Activated effector memory CD4-positive, alpha-beta T cell treated with Interleukin-2 at 50 U/mL for 16 hours (primary cell): ENCODE measurements around the gene CD36.

Source experiments
- DNase-seq: peaks from one replicate; pipeline ENCODE4 v3.0.0-alpha.2; 2020

The CD36 gene

DNA sequence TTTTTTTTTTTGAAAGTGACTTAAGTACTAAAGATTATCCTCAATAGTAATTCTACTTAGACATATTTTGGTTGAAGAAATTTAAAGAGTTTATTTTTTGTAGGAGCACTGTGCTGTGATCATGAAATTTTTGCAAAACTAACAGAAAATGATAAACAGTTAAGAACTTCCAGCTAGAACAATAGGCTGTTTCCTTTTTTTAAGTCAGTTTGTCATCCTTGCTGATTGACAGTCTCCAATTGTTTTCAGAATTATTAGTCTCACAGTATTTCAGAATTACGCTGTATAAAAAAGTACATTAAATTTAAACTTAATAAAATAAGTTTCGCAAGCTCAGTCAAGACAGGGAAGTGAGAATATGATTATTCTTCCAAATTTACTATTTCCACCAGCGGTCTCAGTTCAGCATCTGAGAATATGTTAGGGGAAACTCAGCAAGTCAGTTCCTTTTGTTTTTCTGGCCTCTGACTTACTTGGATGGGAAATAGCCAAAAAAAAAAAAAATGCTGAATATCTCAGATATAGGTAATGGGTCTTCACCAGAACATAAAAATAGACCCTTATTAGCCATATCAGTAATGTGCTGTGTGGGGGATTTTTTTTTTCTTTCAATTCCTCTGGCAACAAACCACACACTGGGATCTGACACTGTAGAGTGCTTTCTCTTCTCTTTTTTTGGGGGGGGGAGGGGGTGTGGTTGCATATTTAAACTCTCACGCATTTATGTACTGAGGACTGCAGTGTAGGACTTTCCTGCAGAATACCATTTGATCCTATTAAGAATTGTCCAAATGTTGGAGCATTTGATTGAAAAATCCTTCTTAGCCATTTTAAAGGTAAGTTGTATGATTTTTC lies at the start of gene CD36:
TSS of gene CD36 (plus strand) at position 732 of the 855 bp plus-strand sequence. CDS start 8,099 bp downstream, outside the sequence.
- no peak for DNase-seq

DNA sequence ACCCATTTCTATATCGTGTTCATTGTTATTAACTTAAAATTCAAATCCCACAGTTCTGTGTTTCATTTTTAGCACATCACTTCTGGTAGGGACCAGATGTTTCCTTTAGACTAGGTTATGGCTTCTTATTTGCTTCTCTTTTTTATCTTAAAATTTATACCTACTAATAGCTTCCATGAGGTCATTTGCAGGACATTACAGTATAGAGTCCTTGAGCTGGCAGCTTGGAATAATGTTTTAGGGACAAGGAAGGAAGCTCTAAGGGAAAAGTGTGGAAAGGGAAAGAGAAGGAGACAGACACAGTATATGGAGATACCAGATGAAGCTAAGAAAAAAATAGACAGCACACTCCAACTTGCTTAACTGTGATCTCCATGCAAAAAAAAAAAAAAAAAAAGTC lies 48.8 kb upstream of the CD36 start:
- no peak for DNase-seq

DNA sequence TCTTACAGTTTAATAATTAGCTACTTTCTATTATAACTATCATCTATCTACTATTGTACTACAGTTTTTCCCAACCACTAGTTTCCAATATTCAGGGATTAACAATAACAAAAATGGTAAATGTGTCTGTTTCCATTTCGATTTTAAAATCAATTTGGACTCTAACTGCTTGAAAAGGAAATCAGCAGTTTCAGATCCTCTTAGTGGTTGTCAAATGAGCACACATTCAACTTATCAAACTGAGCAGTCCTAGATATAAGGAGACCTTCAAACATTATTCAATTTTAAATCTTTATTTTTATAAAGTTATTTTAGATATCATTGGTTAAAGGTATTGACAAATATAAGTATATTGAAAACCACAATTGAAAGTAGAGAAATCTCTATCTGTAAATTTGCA lies 46.8 kb upstream of the CD36 start:
- no peak for DNase-seq

DNA sequence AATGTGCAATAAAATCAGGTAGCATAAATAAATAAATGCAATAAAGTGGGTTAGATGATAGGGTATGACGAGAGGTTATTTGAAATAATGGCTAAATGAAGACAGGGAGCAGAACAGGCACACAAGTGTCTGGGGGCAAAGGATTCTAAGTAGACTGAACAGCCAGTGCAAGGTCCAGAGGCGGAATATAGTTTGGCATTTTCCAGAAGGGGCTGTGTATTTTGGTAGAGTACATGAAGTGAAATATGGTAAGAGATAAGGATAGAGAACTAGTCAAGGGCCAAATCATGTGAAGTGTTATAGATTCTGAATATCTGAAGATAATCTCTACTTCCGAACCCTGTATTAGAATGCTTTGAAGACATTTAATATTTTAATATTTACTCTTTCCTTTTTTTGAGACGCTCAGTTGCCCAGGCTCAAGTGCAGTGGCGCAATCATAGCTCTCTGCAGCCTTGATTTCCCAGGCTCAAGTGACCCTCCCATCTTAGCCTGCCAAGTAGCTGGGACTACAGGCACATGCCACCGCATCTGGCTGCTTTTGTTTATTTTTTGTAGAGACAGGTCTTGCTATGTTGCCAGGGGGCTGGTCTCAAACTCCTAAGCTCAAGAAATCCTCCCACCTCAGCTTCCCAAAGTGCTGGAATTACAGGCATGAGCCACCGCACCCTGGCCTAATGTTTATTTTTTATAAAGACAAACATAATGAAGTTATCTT lies 44.4 kb upstream of the CD36 start:
- no peak for DNase-seq

DNA sequence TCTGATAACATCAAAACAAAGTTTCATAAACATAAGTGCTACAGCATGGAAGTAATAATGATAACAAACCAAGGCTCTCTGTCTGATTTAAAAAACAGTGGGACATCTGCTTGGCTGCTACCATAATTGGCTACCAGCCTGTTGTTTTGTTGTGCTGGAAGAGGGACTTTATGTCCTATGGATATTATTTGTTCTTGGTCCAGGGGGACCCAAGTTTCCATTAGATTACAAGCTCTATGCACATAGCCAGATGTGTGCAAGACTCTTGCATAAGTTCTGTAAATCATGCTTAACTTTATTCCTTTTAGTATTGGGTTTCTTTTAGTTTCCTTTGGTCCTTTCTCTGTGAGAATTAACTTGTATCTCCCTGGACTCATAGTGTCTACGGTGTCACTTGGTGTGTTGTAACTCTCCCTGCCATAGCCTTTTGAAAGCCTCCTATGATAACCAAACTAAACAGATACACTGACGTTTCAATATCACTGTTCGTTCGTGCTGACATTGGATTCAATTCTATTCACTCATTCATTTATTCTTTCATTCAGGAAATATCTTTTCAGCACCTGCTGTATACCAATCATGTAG lies 41.4 kb upstream of the CD36 start:
- no peak for DNase-seq

DNA sequence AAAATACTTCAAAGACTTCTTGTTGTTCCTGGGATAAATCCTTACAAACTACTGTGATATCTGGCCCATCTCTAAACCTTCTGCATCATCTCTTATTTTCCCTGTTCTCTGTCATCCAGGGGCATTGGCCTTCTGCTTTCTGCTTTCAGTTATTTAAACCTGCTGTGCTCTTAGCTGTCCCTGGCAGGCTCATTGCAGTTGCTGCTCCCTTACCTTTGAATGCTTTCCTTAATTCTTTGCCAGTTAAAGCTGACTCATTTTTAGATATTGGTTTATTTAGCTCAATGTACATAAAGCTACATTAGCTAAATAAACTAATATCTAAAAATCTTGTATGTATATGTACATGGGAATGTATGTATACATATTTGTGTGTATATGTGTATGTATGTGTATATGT lies 40.6 kb upstream of the CD36 start:
- DNase-seq, result no peak

DNA sequence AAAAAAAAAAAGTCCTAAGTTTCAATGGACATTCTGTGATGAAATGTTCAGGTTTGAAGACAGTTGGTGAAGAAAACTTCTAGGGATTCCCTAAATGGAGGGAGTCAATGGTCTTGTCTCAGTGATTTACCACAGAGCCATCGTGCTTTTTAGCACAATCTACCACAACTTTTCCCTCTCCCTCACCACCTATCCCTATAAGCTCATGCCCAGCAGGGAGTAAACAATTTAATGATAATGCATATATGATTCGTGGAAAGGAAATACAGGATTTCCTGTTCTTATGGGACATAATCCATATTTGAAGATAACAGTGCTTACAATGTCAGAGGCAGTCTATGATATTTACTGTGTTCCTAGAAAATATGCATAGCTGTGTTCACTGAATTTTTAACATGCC lies 38.4 kb upstream of the CD36 start:
- DNase-seq, result no peak

DNA sequence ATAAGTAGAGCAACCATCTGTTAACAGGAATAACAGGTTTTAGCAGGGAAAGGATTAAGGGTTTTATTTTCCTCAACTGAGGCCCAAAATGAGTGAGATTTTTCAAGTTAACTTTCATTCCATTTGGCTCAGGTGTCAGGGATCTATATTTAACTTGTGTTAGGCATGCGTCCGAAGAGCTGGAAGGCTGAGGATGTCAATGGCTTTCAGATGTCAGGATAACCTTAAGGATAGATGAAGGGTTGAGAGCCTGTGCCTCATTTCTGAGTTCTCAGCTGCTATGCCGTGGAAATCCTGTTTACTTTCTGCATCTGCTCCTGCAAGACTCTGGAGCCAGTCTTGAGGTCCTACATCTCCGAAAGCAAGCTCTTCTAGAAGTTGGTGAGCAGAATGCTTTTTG lies 36.4 kb upstream of the CD36 start:
- DNase-seq, result no peak

DNA sequence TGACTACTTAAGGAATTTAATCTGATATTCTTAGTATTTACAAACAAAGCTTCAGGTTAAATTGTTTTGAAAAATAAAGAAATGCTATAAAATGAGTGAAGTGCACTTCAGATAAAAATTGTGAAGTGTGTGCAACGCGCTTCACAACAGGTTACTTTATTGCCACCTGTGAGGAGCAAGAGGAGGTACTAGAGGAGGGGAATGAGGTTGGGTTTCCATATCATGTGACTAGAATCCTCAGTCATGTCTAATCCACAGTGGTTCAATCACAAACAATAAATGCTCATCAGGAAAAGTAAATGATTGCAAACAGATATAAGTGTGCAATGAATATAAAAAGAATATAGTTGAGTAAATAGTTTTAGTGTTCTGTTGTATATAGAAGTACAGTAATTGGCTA lies 34.5 kb upstream of the CD36 start:
- DNase-seq, result no peak

DNA sequence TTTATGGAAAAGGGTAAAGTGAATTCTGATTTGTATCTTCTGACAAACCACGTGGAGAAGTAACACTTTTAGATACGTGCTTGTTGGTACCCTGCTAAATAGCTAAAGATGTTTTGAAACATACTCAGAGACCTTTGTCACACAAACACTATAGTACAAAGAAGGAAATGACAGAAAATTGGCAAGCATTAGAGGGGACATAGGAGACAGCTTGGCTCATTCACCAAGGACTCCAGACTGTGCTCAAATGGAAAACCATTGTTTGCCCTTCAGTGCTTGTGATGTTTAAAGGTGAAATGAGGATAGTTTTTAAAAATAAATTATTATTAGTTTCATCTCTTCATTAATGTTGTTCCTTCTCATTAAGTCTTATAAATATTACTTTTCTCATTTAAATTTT lies 34.0 kb upstream of the CD36 start:
- no peak for DNase-seq

DNA sequence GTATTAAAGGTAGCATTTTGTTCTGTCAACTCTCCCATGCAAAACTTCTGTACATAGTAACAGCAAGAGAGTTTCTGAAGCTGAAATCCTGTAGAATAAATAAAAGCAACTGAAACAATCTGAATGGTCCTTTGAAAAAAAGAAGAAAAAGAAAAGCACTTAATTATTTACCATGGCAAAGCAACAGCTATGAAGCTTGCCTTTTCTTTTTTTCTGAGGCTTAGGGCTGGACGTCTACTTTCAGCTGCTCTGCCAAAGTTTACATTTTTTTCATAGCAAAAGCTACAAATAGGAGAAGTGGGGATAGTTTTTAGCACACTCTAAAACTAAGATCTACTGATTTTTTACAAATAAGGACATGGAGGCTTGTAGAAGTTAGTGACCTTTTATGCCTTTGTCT lies 31.3 kb upstream of the CD36 start:
- DNase-seq, result no peak

DNA sequence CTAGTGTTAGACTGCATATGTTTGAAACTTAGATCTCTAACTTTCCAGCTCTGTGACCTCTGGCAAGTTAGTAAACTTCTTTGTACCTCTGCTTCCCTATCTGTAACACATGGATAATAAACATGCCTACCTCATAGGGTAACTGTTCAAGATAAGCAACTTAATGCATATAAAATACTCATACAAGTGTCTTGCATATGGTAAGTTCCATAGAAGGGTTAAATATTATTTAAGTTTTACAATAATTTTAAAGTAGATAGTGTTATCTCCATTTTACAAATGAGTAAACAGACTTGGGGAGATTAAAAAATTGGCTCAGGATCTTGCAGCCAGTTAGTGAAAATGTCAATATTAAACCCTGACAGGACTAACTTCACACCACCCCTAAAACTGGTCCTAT lies 30.1 kb upstream of the CD36 start:
- DNase-seq, result no peak

DNA sequence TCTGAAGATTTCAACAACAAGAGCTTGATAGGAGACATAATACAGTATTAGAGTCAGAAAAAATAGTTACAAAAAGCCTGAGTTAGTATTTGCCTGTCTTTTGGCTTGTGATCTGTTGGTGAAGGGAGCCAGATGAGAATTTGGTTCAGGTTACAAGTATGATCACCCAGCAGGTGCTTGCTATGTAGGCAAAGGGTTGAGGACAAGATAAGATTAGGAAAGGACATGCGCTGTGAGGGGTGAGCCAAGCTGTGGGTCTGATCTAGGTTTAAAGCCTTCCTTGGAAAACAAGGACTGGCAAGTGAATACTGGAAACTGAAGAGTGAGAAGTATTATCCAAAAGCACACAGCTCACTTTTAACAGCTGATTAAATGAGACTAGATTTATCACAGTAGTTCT lies 28.7 kb upstream of the CD36 start:
- DNase-seq, result no peak

DNA sequence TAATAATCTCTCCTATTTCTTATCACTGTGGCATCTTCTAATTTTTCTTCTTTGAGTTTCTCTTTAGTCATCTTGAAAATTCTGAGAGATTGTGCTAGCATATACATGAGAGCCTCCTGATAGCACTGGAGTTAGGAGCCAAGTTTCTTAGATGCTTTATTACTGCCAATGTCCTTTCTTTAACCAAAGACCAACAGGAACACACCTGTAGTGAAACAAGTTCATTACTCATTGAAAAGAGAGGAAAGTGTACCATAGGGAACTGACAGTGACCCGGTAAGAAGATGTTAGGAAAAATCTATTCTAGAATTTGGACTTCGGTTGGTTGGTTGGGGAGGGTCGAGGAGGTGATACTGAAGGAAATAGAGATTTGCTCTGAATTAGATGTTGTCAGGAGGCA lies 27.1 kb upstream of the CD36 start:
- DNase-seq, result no peak

DNA sequence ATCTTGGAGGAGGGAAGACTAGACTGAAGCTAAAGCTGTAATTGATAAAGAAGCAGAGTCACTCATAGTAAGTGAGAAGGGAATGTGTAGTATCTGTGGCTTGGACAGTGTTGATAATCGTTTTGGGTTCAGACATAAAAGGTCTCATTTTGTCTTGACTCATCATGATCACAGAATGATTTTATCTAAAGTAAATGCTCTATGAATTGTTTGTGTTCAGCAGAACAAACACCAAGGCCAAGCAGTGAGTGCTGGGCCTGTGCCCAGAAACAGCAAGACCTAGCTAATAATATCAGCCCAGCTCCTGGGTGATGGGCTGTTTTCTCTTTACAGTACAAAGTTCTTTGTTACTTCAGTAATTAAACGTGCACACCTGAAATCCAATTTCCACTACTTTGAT lies 26.7 kb upstream of the CD36 start:
- no peak for DNase-seq

DNA sequence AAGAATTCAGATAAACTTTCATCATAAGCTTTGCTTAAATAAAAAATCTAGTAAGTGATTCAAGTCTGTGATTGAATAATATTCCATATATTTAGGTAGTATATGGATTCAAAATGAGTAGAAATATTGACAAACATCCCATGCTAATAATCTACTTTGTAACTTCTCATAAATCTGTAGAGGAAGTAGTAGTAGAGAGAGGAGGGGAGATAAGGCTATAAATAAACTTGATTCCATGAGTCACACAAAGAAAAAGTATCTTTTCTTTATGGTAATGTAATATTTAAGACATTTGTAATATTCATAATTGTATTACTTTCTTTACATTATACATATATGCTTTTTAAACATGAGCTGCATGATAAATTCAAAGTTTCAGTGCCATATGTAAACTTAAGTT lies 25.6 kb upstream of the CD36 start:
- DNase-seq, result no peak

DNA sequence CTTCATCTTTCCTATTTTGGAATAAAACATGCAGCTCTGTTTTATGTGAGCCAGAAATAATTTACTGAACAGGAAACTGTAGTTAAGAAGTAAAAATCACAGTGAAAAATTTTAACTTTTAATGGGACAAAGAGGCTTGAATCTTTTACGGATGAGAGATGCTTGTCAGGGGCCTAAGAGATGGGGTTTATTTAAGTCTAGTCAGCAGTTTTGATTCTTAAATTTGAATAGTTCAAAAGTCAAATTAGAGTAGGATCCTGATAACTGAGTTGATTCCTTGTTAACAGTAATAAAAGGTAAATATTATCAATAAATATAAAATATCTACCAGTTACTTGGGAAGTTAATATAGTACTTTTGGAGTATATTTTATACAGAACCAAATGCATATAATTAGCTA lies 24.9 kb upstream of the CD36 start:
- no peak for DNase-seq

DNA sequence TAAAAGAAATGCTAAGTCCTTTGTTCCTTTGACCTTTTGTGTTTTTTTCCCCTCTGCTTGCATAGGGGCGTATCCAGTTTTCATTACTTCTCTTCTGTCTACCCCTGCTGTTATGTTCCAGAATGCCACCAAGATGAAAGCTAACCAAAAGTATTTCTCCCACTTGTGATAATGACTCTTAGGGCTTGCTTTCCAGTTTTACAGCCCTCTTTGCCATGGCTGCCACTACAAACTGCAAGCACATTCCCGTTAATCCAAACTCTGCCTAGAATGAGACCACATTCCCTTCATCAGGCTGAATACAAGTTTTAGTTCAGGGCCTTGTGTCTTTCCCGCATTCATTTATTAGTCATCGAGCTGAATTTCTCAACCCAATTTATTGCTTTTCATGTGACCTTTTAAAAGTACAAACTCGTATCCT lies 23.6 kb upstream of the CD36 start:
- DNase-seq, result no peak

DNA sequence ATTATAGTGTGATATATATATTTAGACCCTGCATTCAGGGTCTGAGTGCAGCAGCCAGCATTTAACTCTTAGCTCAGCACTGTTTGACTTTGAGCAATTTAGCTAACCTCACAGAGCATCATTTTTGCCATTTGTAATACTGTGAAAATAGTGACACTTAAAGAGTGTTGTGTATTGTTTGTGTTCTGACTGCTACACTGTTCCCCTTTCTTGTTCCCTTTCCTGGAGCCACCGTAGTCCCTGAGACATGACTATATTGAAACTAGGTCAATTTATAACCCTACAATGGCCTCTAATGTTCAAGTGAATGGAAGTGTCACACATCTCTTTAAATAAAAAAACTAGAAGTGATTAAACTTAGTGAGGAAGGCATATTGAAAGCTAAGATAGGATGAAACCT lies 20.3 kb upstream of the CD36 start:
- no peak for DNase-seq

DNA sequence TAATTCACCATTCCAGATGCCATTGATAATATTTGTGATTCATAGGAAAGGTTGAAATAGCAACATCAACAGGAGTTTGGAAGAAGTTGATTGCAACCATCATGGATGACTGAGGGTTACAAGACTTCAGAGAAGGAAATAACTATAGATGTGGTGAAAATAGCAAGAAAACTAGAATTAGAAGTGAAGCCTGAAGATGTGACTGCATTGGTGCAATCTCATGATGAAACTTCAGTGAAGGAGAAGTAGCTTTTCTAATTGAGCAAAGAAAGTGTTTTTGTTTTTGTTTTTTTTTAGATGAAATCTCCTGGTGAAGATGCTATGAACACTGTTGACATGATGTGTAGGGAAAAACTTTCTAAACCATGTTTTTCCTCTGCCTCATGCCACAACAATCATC lies 18.7 kb upstream of the CD36 start:
- no peak for DNase-seq

DNA sequence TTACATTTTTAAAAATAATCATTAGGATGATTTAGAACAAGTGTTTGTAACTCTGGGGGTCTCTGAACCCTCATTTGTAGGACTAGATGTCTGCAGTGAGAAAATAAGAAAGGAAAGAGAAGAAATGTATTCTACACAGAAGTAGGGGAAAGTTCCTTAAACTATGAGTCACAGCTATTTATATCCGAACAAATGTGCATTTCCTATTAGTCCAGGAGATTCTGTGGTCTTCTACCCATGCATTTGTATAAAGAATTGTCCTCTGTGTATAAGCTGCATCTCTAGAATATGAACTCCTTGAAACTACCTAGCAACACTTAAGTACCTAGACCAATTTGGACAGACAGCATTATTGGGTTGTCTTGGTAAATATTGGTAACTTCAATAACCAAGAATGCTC lies 15.9 kb upstream of the CD36 start:
- DNase-seq, result no peak

DNA sequence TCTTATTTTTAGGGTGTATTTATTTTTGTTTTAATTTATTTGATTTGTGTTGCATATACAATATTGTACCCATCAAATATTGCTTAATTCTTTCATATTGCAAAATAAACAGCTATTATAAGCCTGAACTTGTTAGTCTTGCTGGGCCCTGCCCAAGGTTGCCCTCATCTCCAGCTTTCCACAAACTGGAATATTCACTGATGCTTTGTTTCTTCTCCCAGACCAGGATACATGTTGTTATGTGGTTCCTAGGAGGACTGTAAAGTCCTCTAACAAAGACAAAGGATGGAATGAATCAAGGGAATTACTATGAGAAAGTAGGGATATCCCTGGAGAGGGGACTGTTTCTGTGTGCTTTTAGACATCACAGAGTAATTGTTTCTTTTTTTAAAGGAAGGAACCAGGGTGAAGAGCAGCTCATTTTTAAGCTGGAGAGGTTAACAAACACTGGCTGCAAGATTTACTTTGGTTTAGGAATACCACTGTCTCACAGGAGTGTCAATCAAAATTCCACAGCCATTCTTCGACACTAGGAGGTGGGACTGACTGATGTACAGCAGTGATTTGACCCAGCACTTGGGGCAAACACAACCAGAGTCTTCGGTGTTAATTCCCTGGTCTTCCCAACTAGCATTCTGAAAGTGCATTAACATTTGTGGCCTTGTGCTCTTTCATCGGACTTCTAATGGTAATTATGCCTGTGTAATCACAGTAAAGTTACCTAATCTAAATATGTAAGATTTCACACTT lies 14.8 kb upstream of the CD36 start:
- DNase-seq, result no peak

DNA sequence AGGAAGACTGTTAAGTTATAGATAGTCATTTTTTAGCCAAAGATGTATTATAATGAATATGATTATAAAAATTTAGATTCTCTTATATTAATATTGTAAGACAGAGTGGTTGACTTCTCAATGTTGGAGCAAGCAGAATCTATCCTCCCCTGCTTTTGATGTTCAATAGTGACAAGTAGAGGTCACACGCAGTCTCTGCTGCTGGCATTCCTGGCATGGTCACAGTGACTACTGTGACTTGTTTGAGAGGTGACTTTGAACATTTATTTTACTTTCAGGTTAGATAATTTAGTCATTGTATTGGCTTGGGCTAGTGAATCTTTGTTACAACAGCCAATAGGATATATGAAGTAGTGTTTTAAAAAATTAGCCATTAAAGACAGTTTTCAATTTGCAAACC lies 13.7 kb upstream of the CD36 start:
- no peak for DNase-seq

DNA sequence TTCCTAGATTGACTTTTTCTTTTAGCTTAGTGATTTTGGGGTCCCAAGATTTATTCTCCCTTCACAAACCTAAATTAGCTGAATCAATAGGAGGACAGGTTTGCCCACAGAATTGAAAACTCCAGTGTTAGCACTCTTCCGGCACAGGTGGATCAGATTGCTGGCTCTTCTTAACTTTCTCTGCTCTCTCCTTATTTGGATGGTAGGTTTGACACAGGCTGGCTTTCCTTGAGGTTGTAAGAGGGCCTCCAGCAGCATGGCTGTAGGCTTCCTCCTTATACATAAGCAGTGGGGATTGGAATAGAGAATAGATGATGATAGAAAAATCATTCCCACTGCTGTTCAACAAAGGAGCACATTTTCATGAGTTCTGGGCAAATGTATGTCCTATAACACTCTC lies 9.4 kb upstream of the CD36 start:
- DNase-seq, result no peak
